ENCODE data around the gene RPA4.
"Not testable (repeated sequence)": the region's sequence is repeated elsewhere in the genome, so short reads cannot be mapped to it uniquely, and the experiment has no call there.

RPA4 gene, protein sequence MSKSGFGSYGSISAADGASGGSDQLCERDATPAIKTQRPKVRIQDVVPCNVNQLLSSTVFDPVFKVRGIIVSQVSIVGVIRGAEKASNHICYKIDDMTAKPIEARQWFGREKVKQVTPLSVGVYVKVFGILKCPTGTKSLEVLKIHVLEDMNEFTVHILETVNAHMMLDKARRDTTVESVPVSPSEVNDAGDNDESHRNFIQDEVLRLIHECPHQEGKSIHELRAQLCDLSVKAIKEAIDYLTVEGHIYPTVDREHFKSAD

DNA sequence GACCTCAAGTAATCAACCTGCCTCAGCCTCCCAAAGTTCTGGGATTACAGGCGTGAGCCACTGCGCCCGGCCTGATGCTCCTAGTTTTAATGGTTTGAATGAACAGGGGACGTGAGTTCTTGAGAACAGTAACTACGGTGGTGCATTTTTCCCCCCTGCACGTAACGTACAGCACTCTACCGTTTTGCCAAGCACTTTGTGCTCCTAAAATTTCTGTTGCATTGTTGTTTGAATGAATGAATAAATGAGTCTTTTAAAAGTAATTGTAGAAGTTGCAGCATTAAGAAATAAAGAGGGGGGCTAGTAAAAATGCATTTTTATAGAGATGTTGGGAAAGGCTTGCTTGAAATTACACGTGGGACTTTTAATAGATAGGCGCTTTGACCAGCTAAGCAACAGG, at the start of gene RPA4:
Gene RPA4, plus strand, starts transcription at position 301 of the 400 bp plus-strand sequence. CDS start 403 bp downstream, outside the sequence.
- no peak for DNase-seq

DNA sequence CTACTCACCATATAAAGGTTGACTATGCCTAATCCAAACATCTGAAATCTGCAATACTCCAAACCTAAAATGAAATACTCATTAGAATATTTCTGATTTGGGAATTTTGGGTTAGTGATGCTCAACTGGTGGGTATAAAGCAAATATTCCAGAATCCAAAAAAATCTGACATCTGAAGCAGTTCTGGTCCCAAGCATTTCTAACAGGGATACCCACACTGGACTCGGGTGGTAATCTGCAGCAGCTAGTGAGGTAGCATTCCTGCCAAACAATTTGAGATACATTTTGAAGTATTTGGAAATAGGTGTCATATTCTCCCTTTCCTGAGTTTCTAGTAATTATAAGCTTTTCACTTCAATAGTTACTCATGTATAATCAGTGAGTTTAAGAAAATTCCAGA, 49.6 kb upstream of the RPA4 start:
- no peak for DNase-seq

DNA sequence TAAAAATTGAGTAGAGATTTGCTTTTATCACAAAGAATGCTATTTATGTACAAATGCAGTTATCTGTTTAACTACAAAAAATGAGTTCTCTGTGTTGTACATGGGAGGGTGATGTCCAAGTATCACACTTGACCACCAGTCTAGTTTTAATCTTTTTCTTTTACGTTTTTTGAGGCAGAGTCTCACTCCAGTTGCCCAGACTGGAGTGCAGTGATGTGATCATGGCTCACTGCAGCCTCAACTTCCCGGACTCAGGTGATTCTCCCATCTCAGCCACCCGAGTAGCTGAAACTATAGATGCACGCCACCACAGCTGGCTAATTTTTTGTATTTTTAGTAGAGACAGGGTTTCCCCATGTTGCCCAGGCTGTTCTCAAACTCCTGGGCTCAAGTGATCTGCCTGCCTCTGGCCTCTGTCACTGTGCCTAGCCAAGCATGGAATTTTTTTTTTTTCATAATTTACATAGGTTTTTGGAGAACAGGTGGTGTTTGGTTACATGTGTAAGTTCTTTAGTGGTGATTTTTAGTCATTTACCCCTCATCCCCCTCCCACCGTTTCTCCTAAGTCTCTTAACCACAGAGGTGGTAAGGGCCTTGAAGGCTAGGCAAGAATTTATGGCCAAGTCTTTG, 47.9 kb upstream of the RPA4 start:
- no peak for DNase-seq

DNA sequence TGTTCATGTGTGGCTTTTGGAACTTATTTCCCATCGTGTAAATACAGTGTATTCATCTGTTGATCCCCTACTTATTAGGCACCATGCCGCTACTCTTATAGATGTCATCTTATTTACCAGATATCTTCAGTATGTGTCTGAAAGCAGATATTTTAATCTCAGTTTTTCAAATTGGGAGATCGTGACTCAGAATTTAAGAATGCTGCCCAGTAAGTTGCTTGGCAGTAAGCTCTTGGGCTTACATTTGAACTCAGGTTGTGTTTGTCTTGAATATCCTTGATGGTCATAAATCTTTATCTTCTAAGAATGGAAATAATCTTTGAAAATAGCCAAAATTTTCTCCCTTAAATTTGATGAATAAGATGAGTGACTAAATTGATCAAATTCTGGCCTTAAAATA, 45.9 kb upstream of the RPA4 start:
- no peak for DNase-seq

DNA sequence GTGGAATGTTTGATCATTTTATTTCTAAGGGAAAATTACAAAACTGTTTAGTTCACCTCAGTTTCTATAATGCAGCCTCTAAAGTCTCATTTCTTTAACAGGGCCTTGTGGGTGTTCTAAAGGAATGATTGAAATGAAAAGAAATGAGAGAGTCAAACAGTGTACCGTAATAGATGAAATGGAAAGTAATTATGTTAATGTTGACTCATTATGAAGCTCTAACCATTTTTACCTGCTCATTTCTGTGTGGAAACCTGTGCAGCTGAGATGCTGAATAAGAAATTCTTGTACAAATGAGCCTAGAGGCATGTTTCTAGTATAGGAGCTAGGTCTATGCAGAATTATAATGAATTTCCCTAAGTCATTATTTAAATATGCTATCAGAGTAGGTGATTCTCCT, 45.2 kb upstream of the RPA4 start:
- DNase-seq, result no peak

DNA sequence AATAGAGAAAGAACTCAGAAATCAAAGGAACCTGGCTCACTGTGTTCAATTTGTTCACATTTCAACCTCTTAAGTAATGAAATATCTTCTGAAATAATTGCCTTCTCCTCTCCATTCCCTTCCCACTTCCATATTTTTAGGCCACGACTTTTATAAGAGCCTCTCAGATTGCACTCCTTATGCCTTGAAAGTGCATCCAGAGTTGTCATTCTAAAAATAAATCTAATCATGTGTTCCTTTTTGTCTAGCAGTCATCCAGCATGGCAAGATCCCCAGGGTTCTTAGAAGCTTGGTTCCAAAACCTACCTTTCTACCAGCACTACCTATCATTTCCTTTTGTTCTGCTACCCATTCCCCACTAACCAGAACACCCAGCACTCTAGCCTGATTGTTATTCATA, 42.4 kb upstream of the RPA4 start:
- no peak for DNase-seq

DNA sequence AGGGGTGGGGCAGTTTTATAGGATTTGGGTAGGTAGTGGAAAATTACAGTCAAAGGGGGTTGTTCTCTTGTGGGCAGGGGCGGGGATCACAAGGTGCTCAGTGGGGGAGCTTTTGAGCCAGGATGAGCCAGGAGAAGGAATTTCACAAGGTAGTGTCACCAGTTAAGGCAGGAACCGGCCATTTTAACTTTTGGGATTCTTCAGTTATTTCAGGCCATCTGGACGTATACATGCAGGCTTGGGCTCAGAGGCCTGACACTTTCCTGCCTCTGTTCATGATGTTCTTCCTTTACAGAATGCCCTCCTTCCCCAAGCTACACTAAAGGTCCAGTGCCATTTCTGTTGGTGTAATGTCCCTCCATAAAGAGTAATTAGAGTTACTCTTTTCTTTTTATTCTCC, 41.8 kb upstream of the RPA4 start:
- DNase-seq, result not testable (repeated sequence)

DNA sequence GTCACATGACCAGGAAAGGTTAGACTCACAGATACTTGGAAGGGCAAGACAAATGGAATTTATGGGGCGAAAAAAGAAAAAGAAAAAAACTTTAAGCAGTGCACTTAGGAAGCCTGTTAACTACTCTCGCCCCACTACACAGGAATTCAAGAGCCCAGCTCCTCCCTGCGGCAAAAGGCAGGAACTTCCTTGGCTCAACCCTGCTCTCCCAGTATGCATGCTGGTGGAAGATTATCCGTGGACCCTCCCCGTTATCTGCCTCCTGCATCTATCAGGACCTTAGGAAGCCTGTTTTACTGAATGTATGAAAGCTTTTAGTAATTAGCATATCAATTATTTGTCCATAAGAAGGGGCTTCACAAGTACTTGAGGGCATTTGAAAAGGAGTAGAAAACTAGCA, 40.1 kb upstream of the RPA4 start:
- no peak for DNase-seq

DNA sequence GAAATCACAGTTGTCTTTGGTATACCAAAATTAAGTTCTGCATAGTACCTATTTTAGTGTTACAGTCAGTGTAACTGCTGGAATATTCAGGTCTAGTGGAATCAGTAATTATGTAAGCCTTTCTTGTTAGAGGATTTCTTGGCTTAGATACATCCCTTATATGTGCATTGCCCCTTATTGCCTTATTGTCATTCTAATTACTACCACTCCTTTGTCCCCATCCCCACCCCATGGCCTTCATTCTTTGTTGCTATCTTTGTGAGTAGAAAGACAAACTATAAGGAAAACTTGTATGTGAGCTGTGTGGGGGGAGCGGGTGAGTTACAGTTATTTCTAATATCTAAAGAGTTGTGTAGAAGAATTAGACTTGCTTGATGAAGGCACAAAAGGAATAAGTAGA, 36.9 kb upstream of the RPA4 start:
- DNase-seq, result no peak

DNA sequence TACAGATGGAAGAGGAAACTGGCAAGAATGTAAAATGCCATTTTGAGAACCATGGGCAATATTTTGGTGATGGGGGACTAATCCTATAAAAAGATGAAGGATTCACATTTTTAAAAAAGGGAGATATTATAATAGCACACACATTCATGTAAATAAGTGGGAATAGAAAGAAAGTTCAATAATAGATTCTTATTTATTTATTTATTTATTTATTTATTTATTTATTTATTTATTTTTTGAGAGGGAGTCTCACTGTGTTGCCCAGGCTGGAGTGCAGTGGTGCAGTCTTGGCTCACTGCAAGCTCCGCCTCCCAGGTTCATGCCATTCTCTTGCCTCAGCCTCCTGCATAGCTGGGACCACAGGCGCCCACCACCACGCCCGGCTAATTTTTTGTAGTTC, 24.3 kb upstream of the RPA4 start:
- DNase-seq, result not testable (repeated sequence)

DNA sequence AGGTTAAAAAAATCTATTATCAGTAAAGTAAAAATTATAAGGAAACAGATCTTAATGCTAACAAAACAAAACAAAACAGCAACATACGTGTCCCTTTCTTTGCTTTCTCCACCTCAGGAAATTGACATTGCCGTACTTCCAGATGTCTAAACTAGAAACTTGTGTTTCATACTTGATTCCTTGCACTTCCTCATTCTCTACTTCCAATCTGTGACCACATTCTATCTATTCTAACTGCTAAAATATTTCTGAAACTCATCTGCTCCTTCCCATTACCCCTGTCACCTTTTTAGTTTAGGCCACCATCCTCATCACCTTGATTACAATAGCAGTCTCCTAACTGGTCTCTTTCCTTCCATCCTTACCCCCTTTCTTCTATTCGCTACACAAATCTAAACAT, 22.5 kb upstream of the RPA4 start:
- no peak for DNase-seq

DNA sequence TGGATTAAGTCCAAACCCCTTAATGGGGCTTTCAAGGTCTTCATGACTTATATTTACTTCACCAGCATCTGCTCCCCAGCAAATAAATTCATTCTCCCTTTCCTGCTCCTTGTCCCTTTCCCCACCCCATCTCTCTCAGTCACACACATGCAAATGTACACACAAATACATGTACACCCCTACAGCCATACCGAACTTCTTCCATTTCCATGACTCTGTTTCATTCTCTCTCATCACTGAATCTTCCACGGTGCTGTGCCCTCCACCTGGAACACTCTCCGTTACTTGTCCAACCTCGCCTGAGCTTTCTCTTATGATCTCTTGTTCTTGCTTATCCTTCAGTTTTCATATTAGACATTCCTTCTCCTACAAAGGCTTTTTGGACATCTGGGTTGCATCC, 22.0 kb upstream of the RPA4 start:
- no peak for DNase-seq

DNA sequence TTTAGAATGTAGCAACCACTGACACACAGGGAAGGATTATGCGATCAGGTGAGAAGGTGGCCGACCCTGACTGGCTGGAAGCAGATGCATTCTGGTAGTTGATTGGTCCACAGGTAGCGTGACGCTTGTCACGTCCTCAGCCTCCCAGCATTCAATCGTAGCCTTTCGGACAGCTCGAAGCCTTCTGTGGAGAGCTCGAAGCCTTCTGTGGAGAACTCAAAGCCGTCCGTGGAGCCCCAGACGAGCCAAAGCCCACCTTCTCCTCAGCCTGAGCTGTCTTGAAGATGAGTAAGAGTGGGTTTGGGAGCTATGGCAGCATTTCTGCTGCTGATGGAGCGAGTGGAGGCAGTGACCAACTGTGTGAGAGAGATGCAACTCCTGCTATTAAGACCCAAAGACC, 319 bp downstream of the RPA4 start:
- DNase-seq, result no peak

DNA sequence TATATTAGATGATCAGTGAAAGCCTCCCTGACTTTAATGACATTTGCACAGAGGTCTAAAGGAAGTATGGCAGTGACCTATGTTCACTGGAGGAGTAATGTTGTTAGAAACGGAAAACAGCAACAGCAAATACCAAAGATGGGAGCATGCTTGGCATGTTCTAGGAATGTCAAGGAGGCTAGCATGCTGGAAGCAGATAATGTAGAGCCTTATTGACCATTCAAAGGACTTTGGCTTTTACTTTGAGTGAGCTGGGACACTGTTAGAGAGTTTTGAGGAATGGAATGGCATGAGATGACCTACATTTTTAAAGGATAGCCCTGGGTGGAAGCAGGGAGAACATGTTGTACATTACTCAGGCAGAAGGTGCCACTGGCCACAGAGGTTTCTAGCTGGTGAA, 6.0 kb downstream of the RPA4 start:
- no peak for DNase-seq

DNA sequence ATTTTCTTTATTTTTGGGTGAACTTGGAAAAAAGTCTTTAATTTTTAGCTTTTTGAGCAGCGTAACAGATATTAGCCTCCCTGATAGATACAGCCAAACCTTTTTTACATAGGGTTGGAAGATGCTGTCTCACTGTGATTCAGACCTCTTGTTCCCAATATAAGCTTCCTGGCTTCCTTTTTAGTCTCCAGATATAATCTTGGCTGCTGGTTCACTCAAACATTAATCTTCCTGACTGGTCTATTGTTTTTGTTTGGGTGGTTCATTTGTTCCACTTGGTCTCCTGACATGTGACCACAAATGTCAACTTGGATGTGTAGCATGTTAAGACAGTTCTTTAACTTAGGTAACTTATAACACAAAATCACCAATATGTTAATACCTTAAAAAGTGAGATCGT, 23.0 kb downstream of the RPA4 start:
- no peak for DNase-seq

DNA sequence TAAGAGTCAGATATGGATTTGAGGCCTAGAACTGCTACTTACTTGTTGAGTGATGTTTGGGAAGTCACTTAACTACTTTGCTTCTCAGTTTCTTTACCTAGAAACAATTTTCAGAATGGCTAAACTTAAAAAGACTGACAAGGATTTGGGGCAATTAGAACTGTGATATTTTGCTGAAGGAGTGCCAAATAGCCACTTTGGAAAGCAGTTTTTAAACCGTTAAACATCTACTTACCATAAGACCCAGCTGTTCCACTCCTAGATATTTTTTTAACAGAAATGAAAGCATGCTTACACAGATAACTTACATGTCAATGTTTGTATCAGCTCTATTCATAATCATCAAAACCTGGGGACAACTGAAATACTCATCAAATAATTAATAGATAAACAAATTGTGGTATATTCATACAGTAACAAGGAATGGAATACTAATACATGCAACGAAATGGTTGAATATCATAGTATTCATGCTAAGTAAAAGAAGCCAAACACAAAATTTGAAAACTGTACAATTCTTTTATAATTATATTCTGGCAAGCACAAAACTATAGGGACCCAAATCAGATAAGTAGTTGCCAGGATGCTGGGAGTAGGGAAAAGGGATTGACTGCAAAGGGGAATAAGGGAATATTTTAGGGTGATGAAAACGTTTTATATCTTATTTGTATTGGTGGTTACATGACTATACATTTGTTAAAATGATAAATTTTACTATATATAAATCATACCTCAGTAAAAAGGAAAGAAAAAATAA, 24.0 kb downstream of the RPA4 start:
- no peak for DNase-seq

DNA sequence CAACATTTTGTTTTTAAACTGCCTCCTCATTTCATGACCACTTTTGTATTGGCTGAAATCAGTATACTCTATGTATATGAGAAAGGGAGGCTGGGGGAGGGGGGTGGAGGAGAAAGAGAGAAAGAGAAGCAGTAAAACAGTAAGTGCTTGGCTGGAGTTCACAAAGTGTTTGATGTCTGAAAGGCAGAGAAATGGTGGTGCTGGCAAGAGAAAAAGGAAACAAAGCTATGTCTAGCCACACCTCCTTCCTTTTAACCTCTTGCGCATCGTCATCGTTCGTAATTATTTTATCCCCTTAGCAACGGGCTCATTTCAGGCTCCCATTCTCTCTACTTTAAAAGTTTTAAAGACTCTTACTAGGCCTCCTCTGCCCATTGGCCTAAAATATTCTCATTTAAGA, 25.6 kb downstream of the RPA4 start:
- no peak for DNase-seq

DNA sequence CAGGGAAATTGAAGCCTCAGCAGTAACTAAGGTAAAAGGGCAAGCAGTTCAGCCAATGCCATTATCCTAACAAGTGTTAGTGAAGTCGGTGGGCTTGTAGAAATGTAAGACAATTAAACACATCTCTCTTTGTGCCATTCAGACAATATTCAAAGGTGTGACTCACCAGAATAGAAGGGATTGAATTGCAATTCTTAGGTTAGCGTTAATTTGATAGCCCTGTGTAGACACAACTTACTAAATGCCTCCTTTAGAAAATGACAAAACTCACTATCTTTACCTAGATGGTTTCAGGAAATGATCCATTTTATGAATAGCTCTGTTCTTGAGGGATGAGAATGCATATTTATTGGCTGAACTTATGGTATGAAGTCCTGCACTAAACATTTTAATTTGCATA, 35.2 kb downstream of the RPA4 start:
- DNase-seq, result no peak

DNA sequence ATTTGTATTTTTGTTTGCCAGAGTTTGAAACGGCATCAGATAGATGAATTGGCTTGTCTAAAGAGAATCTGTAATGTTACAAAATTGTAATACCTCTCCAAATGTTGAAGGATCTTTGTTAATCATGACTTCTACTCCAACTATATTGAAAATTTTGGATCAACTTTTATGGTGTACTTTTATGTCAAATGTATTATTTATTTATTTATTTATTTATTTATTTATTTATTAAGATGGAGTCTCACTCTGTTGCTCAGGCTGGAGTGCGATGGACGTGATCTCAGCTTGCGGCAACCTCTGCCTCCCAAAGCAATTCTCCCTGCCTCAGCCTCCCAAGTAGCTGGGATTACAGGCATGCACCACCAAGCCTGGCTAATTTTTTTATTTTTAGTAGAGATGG, 36.0 kb downstream of the RPA4 start:
- DNase-seq, result no peak

DNA sequence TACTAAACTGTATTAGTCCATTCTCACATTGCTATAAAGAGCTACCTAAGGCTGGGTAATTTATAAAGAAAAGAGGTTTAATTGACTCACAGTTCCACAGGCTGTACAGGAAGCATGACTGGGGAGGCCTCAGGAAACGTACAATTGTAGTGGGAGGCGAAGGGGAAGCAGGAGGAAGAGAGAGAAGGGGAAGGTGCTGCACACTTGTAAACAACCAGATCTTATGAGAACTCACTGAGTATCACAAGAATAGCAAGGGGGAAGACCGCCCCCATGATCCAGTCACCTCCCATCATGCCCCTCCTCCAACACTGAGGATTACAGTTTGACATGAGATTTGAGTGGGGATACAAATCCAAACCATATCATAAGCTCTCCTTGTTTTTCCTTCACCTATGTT, 40.9 kb downstream of the RPA4 start:
- DNase-seq, result no peak

DNA sequence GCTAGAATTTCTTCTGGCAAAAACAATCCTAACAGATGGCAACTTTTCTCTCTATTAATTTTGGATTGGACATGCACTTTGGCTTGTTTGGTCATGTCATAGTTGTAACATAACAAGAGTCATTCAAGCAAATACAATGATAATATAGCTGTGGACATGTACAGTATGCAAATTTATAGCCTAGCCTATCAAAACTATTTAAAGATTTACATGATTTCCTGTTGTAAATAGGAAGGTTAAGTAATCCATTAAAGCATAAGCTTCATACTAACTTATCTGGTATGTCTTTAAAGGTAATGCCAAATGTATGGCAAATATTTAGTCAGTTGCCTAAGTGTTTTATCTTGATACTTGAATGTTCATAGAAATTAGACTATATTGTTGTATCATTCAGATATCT, 45.3 kb downstream of the RPA4 start:
- no peak for DNase-seq

Data from CD4-positive, alpha-beta T cell treated with Interleukin-21 for 1 hour (primary cell).